GM19240 (cell line): Measurements from ENCODE around the gene FOSL1.
"Not testable (repeated sequence)": the region's sequence is repeated elsewhere in the genome, so short reads cannot be mapped to it uniquely, and the experiment has no call there.

Experiments
- DNase-seq: peaks from one replicate; pipeline ENCODE4 v3.0.0; 2011; ENCODE audit warnings: low spot score; ENCODE audit not compliant: insufficient read length

Gene FOSL1

DNA sequence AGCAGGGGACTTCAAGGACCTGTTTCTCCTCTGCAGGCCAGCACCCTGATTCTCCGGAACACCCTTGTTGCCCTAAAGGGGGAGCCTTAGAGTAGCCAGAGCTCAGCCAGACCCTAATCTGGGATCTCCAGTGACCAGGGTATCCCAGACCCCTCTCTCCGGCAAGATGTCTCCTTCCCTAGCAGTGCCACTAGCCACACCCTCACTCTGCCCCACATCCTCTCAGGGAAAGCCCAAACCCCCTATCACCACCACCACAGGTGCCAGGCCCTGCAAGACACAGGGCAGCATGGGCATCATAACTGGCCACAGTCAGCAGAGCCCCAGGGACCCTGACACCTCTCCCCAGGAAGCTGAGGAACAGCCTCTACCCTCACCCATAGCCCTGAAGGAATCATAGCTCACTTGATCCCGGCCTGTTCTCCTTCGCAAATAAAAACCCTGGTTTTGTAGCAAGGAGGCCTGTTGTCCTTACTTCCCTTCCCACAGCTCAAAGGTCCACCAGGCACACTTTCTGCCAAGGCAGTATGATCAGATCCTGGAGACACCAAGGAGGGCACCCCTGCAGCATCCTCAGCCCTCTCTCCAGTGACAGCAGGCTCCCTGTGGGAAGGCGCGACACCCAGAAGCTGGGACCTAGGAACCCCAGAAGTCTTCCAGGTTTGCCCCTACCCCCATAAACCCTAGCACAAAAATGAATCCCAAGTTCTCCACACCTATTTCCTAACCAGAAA lies 46.8 kb downstream of the FOSL1 start:
- DNase-seq, result no peak

- no peak for DNase-seq
Observed at GRCh38 chr11:65852508-65853245, 47.5 kb downstream of the FOSL1 start.

- DNase-seq, result no peak
Observed at GRCh38 chr11:65851811-65852507, 48.2 kb downstream of the FOSL1 start.

DNA sequence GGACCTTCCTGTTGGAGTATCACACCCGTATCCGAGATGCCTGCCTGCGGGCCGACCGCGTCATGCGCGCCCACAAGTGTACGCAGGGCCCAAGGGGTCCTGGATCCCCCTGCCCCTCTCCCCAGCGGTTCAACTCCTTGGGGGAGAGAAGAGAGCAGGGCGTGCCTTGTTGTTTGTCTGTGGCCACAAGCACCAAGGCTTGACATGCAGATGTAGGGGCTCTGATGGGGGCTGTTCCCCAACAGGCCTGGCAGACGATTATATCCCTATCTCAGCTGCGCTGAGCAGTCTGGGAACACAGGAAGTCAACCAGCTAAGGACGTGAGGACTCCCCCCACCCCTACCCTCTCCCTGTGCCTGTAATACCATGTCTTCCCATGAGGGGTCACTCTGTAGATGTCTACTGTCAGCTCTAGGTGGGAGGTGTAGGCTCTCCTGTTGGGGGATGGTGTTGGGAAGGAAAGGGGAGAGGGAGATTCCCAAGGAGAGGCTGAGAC lies 49.1 kb downstream of the FOSL1 start:
- no peak for DNase-seq

- DNase-seq, result no peak
Observed at GRCh38 chr11:65850217-65851082, 49.7 kb downstream of the FOSL1 start.

DNA sequence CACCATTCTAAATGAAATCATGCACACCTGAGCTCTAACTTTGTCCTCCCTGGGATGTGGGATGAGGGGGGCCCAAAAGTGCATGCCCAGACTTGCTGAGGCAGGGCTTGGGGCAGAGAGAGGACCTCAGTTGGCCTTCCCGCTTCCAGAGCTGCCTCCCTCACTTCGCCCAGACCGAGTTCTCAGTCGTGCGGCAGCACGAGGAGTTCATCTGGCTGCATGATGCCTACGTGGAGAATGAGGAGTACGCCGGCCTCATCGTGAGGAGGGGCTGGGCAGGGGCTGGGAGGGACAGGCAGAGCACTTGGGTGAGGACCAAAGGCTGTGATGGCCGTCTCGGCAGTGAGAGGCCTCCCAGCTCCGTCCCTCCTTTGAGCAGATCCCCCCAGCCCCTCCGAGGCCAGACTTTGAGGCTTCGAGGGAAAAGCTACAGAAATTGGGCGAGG lies 50.4 kb downstream of the FOSL1 start:
- DNase-seq, result no peak

- DNase-seq, result no peak
Observed at GRCh38 chr11:65849366-65849765, 50.8 kb downstream of the FOSL1 start.

- not testable (repeated sequence) for DNase-seq
Observed at GRCh38 chr11:65848693-65849092, 51.5 kb downstream of the FOSL1 start.

- DNase-seq, result no peak
Observed at GRCh38 chr11:65847746-65848145, 52.4 kb downstream of the FOSL1 start.

GRCh38 chr11:65844231-65844872 lies 55.8 kb downstream of the FOSL1 start:
- DNase-seq, result no peak

DNA sequence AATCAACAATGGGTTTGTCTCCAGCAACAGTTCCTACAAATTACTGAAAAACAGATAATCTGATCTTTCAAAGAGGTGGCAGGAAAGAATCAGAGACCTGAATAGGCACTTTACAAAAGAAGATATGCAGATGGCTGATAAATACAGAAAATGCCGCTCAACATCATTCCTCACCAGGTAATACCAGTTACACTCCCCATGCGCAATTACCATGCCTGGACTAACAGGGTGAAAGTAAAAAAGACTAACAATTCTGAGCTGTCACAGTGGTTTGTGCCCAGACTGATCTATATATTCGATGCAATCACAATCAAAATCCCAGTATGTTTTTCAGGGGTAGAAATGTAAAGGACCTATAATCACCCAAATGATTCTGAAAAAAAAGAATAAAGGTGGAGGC lies 56.4 kb downstream of the FOSL1 start:
- DNase-seq, result no peak

- no peak for DNase-seq
Observed at GRCh38 chr11:65842144-65842543, 58.0 kb downstream of the FOSL1 start.
